Tibial artery (tissue), 4 donors: ENCODE data around the gene NR1I2.

Source experiments
- DNase-seq, 2 donors: peaks; one replicate each; pipeline ENCODE4 v3.0.0-alpha.2; 2019
- H3K27ac ChIP-seq, 2 donors: fragments of 200-600 bp; sonication (generic) in 1 of 2; 1 replicate in 1 of 2; 2 replicates in 1 of 2; pipeline ENCODE4 v1.5.1; 2018 to 2019; ENCODE audit warnings: mild to moderate bottlenecking in 1 of 2
- H3K27me3 ChIP-seq, 2 donors: fragments of 200-600 bp; sonication (generic) in 1 of 2; one replicate each; pipeline versions ENCODE4 v1.5.1 to v1.6.0; 2016 to 2019
- H3K36me3 ChIP-seq, 3 donors: fragments of 200-600 bp; sonication (generic) in 2 of 3; one replicate each; pipeline ENCODE4 v1.5.1; 2016 to 2019; ENCODE audit warnings: mild to moderate bottlenecking in 2 of 3
- H3K4me1 ChIP-seq, 4 donors: fragments of 200-600 bp; sonication (generic) in 2 of 4; 1 replicate in 3 of 4; 2 replicates in 1 of 4; pipeline ENCODE4 v1.5.1; 2016 to 2019
- H3K4me3 ChIP-seq, 2 donors: fragments of 200-600 bp; sonication (generic) in 1 of 2; 1 replicate in 1 of 2; 2 replicates in 1 of 2; pipeline ENCODE4 v1.5.1; 2018 to 2019; ENCODE audit warnings: mild to moderate bottlenecking in 2 of 2
- H3K9me3 ChIP-seq, 3 donors: fragments of 200-600 bp; sonication (generic) in 1 of 3; one replicate each; pipeline ENCODE4 v1.5.1; 2016 to 2019
- intact Hi-C: fragments of 100-400 bp; cut with DNase I; formaldehyde crosslinking; loops from one replicate; pipeline ENCODE4 v1.15.0; 2023; ENCODE audit warnings: low total_unique reads
- TF ChIP-seq, protein P1 (sequence below), 2 experiments: fragments of 200-600 bp in 1 of 2; fragments of 450-650 bp in 1 of 2; IDR thresholded peaks; one replicate each; pipeline ENCODE4 v1.5.1; 2017 to 2019; ENCODE audit warnings: antibody characterized with exemption in 2 of 2, mild to moderate bottlenecking in 1 of 2, moderate library complexity in 1 of 2

Gene NR1I2

GRCh38 chr3:119819806-119820205, 37.9 kb downstream of the NR1I2 start:
- intact Hi-C loops, result no loop called here
- Histone ChIP-seq H3K27ac (no peak overlapping the region), H3K9me3 (no peaks in the 10 kb centered on the region), H3K27me3 (peaks cover 0 to 12% of the 10 kb centered on the region in 2 donors), H3K36me3 (peaks cover 0 to 3% (median 1%) of the 10 kb centered on the region in 3 donors), H3K4me3 (no peak overlapping the region), H3K4me1 (no peaks in the 10 kb centered on the region)
- TF ChIP-seq, protein P1, sequence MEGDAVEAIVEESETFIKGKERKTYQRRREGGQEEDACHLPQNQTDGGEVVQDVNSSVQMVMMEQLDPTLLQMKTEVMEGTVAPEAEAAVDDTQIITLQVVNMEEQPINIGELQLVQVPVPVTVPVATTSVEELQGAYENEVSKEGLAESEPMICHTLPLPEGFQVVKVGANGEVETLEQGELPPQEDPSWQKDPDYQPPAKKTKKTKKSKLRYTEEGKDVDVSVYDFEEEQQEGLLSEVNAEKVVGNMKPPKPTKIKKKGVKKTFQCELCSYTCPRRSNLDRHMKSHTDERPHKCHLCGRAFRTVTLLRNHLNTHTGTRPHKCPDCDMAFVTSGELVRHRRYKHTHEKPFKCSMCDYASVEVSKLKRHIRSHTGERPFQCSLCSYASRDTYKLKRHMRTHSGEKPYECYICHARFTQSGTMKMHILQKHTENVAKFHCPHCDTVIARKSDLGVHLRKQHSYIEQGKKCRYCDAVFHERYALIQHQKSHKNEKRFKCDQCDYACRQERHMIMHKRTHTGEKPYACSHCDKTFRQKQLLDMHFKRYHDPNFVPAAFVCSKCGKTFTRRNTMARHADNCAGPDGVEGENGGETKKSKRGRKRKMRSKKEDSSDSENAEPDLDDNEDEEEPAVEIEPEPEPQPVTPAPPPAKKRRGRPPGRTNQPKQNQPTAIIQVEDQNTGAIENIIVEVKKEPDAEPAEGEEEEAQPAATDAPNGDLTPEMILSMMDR (IDR thresholded peaks at IDR 0.05), result no peak
- DNase-seq, result no peak

DNA sequence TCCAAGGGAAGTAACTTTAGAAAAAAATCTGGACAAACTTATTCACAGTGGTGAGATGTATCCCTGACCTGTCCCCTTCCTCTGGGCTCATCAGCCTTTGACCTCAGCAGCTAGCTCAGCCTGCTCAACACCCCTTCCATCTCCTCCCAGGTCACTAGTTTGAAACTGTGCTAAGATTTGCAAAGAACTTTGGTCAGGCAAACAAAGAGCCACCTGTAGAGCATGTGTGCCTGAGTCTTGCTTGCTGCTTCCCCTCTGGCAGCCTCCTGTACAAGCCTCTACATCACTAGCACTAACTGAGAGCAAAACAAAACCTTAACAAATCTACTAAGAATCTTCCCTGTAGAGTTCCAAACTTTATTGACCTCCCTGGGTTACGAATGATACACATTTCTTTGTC, 43.9 kb downstream of the NR1I2 start:
- H3K27ac ChIP-seq, result no peak overlapping the region
- H3K4me3 ChIP-seq, result no peak overlapping the region
- peaks cover 0 to 24% (median 16%) of the 10 kb centered on the region in 3 donors for H3K36me3 ChIP-seq
- no peaks in the 10 kb centered on the region for H3K9me3 ChIP-seq
- intact Hi-C loops, result no loop called here
- TF ChIP-seq, protein P1 (IDR thresholded peaks at IDR 0.05), result no peak
- H3K4me1 ChIP-seq, result no peaks in the 10 kb centered on the region
- no peak for DNase-seq
- no peaks in the 10 kb centered on the region for H3K27me3 ChIP-seq

GRCh38 chr3:119826711-119827608, 45.1 kb downstream of the NR1I2 start:
- H3K9me3 ChIP-seq, result no peaks in the 10 kb centered on the region
- H3K4me3 ChIP-seq, result no peak overlapping the region
- no peak for DNase-seq
- no peaks in the 10 kb centered on the region for H3K27me3 ChIP-seq
- TF ChIP-seq, protein P1 (IDR thresholded peaks at IDR 0.05), result no peak
- H3K4me1 ChIP-seq, result no peaks in the 10 kb centered on the region
- H3K27ac ChIP-seq, result no peak overlapping the region
- intact Hi-C loops, result no loop called here
- peaks cover 0 to 24% (median 16%) of the 10 kb centered on the region in 3 donors for H3K36me3 ChIP-seq

DNA sequence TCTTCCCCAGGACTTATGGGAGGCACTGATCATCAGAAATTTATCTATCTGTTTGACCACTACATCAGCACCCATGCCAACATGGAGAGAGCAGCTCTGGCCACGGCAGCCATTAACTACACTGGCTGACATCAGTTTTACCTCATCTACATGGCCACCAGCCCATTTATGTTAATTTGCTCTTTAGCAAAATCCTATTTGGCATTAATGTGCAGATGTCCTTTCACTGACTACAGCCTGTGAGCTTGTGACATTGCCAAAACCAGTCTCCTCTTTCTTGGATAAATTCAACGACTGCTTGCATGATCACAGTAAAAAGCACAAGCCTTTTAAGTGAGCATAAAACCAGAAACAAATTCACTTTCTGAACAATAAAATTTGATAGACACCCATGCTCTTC, 47.5 kb downstream of the NR1I2 start:
- intact Hi-C loops, result no loop called here
- DNase-seq, result no peak
- Histone ChIP-seq H3K9me3 (no peaks in the 10 kb centered on the region), H3K36me3 (peaks cover 0 to 24% (median 16%) of the 10 kb centered on the region in 3 donors), H3K27me3 (no peaks in the 10 kb centered on the region), H3K4me1 (no peaks in the 10 kb centered on the region), H3K27ac (no peak overlapping the region), H3K4me3 (no peak overlapping the region)
- TF ChIP-seq, protein P1 (IDR thresholded peaks at IDR 0.05), result no peak

DNA sequence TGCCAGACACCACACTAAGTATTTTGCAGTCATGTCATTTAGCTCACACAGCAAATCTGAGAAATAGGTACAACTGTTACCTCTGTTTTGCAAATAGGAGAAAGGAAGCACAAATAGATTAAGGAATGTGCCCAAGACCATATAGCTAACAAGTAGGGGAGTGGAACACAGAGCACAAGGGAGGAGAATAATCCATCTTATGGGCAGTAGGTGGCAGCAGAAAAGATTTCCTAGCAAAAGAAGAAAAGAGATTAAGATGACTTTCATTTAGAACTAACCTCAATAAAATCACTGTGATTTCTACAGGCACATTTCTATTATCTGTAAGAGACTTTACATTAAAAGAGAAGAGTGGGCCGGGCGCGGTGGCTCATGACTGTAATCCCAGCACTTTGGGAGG, 49.1 kb downstream of the NR1I2 start:
- Histone ChIP-seq H3K4me3 (no peak overlapping the region), H3K9me3 (no peaks in the 10 kb centered on the region), H3K27ac (no peak overlapping the region), H3K4me1 (no peaks in the 10 kb centered on the region), H3K36me3 (peaks cover 0 to 9% (median 7%) of the 10 kb centered on the region in 3 donors), H3K27me3 (no peaks in the 10 kb centered on the region)
- no peak for DNase-seq
- intact Hi-C loops, result no loop called here
- TF ChIP-seq, protein P1 (IDR thresholded peaks at IDR 0.05), result no peak
